Kidney (tissue), 14 donors: Measurements from ENCODE around the gene PLIN5. TPM values are rescaled to one million over a fixed set of nuclear protein-coding genes. Genes with fewer than 3 reads are reported as not detected.

Source experiments
- DNase-seq, 5 donors: peaks; one replicate each; pipeline ENCODE4 v3.0.0-alpha.2; 2013 to 2020
- FAIRE-seq: peaks from 2 replicates; lab custom pipeline; 2012; peaks lifted over from hg19 to GRCh38; lab: Jason Lieb, UNC
- H3K27ac ChIP-seq, 2 donors: one replicate each; pipeline ENCODE4 v1.7.0; 2013; ENCODE audit warnings: low read depth in 2 of 2, low read length in 2 of 2, inconsistent platforms in 1 of 2
- H3K27me3 ChIP-seq: one replicate; pipeline ENCODE4 v1.7.1; 2013; ENCODE audit warnings: low read length, inconsistent platforms; ENCODE audit not compliant: control insufficient read depth, insufficient read depth
- H3K36me3 ChIP-seq, 3 donors: one replicate each; pipeline versions ENCODE4 v1.7.0 to v1.7.1; 2013; ENCODE audit warnings: low read length in 3 of 3, control low read depth in 1 of 3, inconsistent platforms in 1 of 3; ENCODE audit not compliant: insufficient read depth in 3 of 3, control insufficient read depth in 2 of 3
- H3K4me1 ChIP-seq, 3 donors: one replicate each; pipeline versions ENCODE4 v1.7.0 to v1.7.1; 2013; ENCODE audit warnings: low read length in 3 of 3, inconsistent platforms in 1 of 3, low read depth in 1 of 3; ENCODE audit not compliant: control insufficient read depth in 2 of 3, insufficient read depth in 2 of 3
- H3K4me3 ChIP-seq, 3 donors: one replicate each; pipeline versions ENCODE4 v1.7.0 to v1.8.1; 2013; ENCODE audit warnings: low read length in 3 of 3, control low read depth in 1 of 3, inconsistent platforms in 1 of 3
- H3K9ac ChIP-seq, 3 donors: one replicate each; pipeline versions ENCODE4 v1.7.0 to v1.7.1; 2013; ENCODE audit warnings: low read length in 3 of 3, control low read depth in 1 of 3, inconsistent platforms in 1 of 3
- H3K9me3 ChIP-seq, 3 donors: one replicate each; pipeline versions ENCODE4 v1.7.0 to v1.7.1; 2013; ENCODE audit warnings: low read length in 3 of 3, control low read depth in 1 of 3, inconsistent platforms in 1 of 3; ENCODE audit not compliant: control insufficient read depth in 2 of 3, insufficient read depth in 1 of 3
- intact Hi-C: fragments of 100-400 bp; cut with DNase I; formaldehyde crosslinking; loops from one replicate; pipeline ENCODE4 v1.11.1; 2022
- polyA plus RNA-seq: library from polyadenylated mRNA; stranded (reverse); fragments of 350-450 nt; fragmentation: Illumina TruSeq; extraction: RNeasy Lipid Tissue Mini Kit (QIAGEN cat#74804); gene quantifications from one replicate; pipeline ENCODE4 v1.2.3, GENCODE V29; 2014; ENCODE audit warnings: low read depth, low replicate concordance; ENCODE audit not compliant: insufficient read depth
- total RNA-seq: library from RNA; stranded (reverse); fragmentation: NEBNext Ultra II Directional; extraction: Animal tissue kit (Norgen Biotek cat#: 25700); gene quantifications from one replicate; pipeline ENCODE4 v1.2.1, GENCODE V29; 2021
- TF ChIP-seq, protein P1 (sequence below): IDR thresholded peaks from 3 replicates; pipeline ENCODE4 v1.5.1; 2012; ENCODE audit warnings: mild to moderate bottlenecking, moderate library complexity, borderline replicate concordance; ENCODE audit not compliant: insufficient read depth; ENCODE audit errors: extremely low read depth
- donor health status: control.
- donor health status: control.
- donor health status: control.
- donor health status: control.
- donor health status: control.
- donor health status: DM: yes; HTN: yes; CAD: no.
- donor health status: Normal renal cell carcinoma (clear cell type).

Gene PLIN5
- total and polyA plus RNA-seq, 2 donors from 2014 or later, result 21.2 to 30.7 TPM

DNA sequence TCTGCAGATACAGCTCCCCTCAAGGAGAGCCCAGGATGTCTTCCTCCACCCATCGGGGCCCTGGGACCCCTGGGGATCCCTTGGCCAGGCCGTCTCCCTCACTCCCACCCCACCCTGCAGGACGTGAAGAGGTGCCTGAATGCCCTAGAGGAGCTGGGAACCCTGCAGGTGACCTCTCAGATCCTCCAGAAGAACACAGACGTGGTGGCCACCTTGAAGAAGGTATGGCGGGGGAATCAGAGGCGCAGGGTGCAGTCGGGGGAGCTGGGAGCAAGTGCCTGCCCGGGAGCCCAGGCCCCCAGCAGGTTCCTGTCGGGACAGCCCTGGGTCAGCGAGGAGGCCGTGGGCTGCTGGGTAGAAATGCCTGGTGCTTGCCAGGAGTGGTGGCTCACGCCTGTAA, 36.3 kb downstream of the PLIN5 start:
- no peaks in the 10 kb centered on the region for H3K27me3 ChIP-seq
- no peaks in the 10 kb centered on the region for H3K9me3 ChIP-seq
- DNase-seq (no peak), FAIRE-seq (no peak)
- intact Hi-C loops, result no loop called here
- H3K9ac ChIP-seq, result no peak overlapping the region
- no peak overlapping the region for H3K4me3 ChIP-seq
- H3K27ac ChIP-seq, result no peak overlapping the region
- no peaks in the 10 kb centered on the region for H3K4me1 ChIP-seq
- TF ChIP-seq, protein P1, sequence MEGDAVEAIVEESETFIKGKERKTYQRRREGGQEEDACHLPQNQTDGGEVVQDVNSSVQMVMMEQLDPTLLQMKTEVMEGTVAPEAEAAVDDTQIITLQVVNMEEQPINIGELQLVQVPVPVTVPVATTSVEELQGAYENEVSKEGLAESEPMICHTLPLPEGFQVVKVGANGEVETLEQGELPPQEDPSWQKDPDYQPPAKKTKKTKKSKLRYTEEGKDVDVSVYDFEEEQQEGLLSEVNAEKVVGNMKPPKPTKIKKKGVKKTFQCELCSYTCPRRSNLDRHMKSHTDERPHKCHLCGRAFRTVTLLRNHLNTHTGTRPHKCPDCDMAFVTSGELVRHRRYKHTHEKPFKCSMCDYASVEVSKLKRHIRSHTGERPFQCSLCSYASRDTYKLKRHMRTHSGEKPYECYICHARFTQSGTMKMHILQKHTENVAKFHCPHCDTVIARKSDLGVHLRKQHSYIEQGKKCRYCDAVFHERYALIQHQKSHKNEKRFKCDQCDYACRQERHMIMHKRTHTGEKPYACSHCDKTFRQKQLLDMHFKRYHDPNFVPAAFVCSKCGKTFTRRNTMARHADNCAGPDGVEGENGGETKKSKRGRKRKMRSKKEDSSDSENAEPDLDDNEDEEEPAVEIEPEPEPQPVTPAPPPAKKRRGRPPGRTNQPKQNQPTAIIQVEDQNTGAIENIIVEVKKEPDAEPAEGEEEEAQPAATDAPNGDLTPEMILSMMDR, result no peak
- peaks cover 0 to 14% (median 0%) of the 10 kb centered on the region in 3 donors for H3K36me3 ChIP-seq

DNA sequence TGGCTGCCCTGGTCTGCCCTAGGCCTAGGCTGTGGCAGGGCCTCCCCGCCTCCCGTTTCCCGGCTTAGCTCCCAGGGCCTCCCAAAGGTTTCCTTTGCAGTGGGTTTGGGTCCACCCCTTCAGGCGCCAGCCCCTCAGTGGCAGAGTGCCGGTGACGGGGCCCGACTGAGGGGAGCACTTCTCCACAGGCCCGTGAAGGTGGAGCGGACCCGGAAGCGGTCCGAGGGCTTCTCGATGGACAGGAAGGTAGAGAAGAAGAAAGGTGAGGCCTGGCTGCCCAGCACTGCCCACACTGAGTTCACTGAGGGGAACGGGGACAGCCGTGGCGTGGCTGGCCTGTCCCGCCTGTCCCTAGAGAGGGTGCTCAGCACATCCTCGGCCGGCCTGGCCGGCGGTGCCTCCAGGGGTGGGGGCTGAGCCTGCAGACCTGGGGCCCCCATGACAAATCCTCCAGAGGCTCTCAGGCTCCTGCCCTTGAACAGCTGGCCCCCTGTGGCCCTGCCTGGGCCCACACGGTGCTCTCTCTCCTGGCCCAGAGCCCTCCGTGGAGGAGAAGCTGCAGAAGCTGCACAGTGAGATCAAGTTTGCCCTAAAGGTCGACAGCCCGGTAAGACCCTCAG, 37.1 kb downstream of the PLIN5 start:
- Histone ChIP-seq H3K9me3 (no peaks in the 10 kb centered on the region), H3K27ac (no peak overlapping the region), H3K4me1 (no peaks in the 10 kb centered on the region), H3K4me3 (no peak overlapping the region), H3K36me3 (peaks cover 0 to 17% (median 3%) of the 10 kb centered on the region in 3 donors), H3K9ac (no peak overlapping the region), H3K27me3 (no peaks in the 10 kb centered on the region)
- FAIRE-seq (no peak), DNase-seq (no peak)
- intact Hi-C loops, result no loop called here
- TF ChIP-seq, protein P1, result no peak

DNA sequence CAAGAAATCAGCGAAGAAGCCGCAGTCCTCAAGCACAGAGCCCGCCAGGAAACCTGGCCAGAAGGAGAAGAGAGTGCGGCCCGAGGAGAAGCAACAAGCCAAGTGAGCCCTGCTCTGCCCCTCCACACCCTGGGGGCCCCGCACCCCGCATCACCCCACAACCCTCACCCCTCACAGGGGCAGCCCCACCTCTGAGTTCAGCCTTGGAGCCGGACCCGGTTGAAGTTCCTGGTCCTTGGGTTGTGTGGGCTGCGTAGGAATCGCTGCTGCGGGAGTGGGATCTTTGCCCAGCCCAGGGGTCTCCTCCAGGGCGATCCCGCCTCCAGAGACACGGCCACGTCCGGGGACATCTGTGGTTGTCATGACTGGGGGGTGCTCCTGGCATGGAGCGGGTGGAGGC, 38.7 kb downstream of the PLIN5 start:
- FAIRE-seq, result no peak
- TF ChIP-seq, protein P1, result no peak
- Histone ChIP-seq H3K36me3 (peaks cover 5 to 22% (median 13%) of the 10 kb centered on the region in 3 donors), H3K9me3 (peaks cover 0 to 3% (median 0%) of the 10 kb centered on the region in 3 donors), H3K4me3 (no peak overlapping the region), H3K27me3 (no peaks in the 10 kb centered on the region), H3K27ac (no peak overlapping the region), H3K4me1 (peaks cover 0 to 3% (median 0%) of the 10 kb centered on the region in 3 donors), H3K9ac (no peak overlapping the region)
- intact Hi-C loops, result no loop called here
- no peak for DNase-seq
